ENCODE measurements around the gene LYPLA2. TPM values are rescaled to one million over a fixed set of nuclear protein-coding genes. Genes with fewer than 3 reads are reported as not detected.
A peak's percentile ranks its signal among the peaks of the same experiment; 100 is the strongest.
"Not testable (repeated sequence)": the region's sequence is repeated elsewhere in the genome, so short reads cannot be mapped to it uniquely, and the experiment has no call there.

The LYPLA2 gene
- total and polyA plus RNA-seq, 12 donors: 26.0 to 91.3 (median 51.6) TPM

DNA sequence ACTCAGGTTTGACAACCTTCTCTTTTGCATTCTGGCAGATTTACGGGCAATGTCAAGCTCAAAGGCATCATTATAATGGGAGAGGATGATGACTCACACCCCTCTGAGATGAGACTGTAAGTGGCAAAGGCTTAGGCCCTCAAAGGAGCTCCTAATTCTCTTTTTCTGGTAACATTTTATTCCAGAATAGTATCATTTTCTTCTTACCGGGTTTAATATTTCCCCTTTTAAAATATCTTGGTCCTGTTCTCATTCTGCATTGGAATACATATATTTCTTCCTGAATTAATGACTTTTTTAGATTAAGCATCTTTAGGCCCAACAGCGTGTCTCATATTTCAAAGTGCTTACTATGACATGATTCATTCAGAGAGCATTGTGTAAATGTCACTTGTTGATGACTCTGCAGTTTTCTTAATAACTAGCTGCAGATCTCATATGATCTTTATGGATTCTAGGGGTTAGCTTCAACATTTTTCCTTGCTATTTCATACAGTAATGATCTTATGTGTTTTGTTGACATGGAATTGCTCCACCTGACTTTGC is 11.0 kb upstream of the LYPLA2 start:
- peaks cover 0 to 10% of the 10 kb centered on the region in 2 donors for H3K36me3 ChIP-seq (replicated peaks in 1 of 2)
- no peaks in the 10 kb centered on the region for H3K9me3 ChIP-seq (replicated peaks in 1 of 3)
- DNase-seq: no peak
- 37 to 63% (median 51%) methylated on average over 3 of the region's 3 CpGs for WGBS, 4 donors
- H3K4me1 ChIP-seq (replicated peaks in 1 of 2): peaks cover 6 to 26% of the 10 kb centered on the region in 2 donors
- intact Hi-C loops (cut with DNase I): loop anchor here in 1 of 2 donors (10.0 kb wide), 1 partner anchor 135 kb away; the partner anchor contains the start of gene CNR2
- TF ChIP-seq POLR2A (IDR thresholded peaks at IDR 0.05): no peak
- no peak for TF ChIP-seq CTCF (IDR thresholded peaks at IDR 0.05)
- no peak overlapping the region for H3K4me3 ChIP-seq
- peak overlapping the region in 2 of 5 donors; percentile 87 to 95 for H3K27ac ChIP-seq
- H3K27me3 ChIP-seq: no peaks in the 10 kb centered on the region

DNA sequence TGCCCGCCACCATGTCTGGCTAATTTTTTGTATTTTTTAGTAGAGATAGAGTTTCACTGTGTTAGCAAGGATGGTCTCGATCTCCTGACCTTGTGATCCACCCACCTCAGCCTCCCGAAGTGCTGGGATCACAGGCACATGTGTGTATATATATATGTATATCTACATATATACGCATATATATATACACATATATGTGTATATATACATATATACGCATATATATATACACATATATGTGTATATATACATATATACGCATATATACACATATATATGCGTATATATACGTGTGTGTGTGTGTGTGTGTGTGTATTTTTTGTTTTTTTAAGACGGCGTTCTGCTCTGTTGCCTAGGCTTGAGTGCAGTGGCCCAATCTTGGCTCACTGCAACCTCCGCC is 7.8 kb upstream of the LYPLA2 start:
- DNase-seq; H3K9me3 ChIP-seq (replicated peaks in 1 of 3); H3K27ac ChIP-seq; intact Hi-C loops (cut with DNase I); H3K4me3 ChIP-seq; H3K27me3 ChIP-seq: not testable (repeated sequence)
- WGBS, 4 donors: 87 to 93% (median 91%) methylated on average over 11 of the region's 11 CpGs
- H3K4me1 ChIP-seq (replicated peaks in 1 of 2): peaks cover 0 to 16% of the 10 kb centered on the region in 2 donors
- H3K36me3 ChIP-seq (replicated peaks in 1 of 2): peaks cover 0 to 41% of the 10 kb centered on the region in 2 donors

DNA sequence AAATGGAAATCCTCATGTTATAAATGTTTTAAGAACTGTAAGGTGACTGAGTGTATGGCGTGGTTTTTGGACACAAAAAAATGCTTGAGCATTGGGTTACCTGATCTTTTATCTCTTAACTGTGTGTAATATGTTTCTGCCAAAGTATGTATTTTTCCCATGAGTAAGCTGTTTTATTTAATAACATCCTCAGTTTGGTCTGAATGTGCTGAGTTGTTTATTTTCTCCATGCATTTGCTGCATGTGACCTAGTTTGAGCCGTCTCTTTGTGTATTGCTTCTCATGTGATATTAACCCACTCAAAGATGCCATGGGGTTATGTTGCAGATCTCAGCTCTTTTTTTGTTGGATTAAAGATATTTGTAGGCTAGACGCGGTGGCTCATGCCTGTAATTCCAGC is 6.1 kb upstream of the LYPLA2 start:
- Histone ChIP-seq H3K4me3 (no peak overlapping the region), H3K27ac (no peak overlapping the region), H3K9me3 (replicated peaks in 1 of 3) (no peaks in the 10 kb centered on the region), H3K27me3 (no peaks in the 10 kb centered on the region), H3K36me3 (replicated peaks in 1 of 2) (peaks cover 0 to 48% of the 10 kb centered on the region in 2 donors), H3K4me1 (replicated peaks in 1 of 2) (peaks cover 0 to 6% of the 10 kb centered on the region in 2 donors)
- TF ChIP-seq CTCF (IDR thresholded peaks at IDR 0.05): no peak
- no peak for TF ChIP-seq POLR2A (IDR thresholded peaks at IDR 0.05)
- no peak for DNase-seq
- intact Hi-C loops (cut with DNase I): no loop called here
- 83 to 89% (median 86%) methylated on average over 4 of the region's 4 CpGs for WGBS, 4 donors

- DNase-seq: no peak
- H3K27me3 ChIP-seq: no peaks in the 10 kb centered on the region
- H3K27ac ChIP-seq: no peak overlapping the region
- no peaks in the 10 kb centered on the region for H3K9me3 ChIP-seq (replicated peaks in 1 of 3)
- WGBS, 4 donors: 85 to 95% (median 92%) methylated on average over 3 of the region's 3 CpGs
- no peak for TF ChIP-seq POLR2A (IDR thresholded peaks at IDR 0.05)
- TF ChIP-seq CTCF (IDR thresholded peaks at IDR 0.05): no peak
- H3K4me1 ChIP-seq (replicated peaks in 1 of 2): peaks cover 16 to 21% of the 10 kb centered on the region in 2 donors
- H3K36me3 ChIP-seq (replicated peaks in 1 of 2): peaks cover 0 to 43% of the 10 kb centered on the region in 2 donors
- intact Hi-C loops (cut with DNase I): no loop called here
- H3K4me3 ChIP-seq: no peak overlapping the region
Observed at GRCh38 chr1:23787701-23788100, 3.2 kb upstream of the LYPLA2 start.

DNA sequence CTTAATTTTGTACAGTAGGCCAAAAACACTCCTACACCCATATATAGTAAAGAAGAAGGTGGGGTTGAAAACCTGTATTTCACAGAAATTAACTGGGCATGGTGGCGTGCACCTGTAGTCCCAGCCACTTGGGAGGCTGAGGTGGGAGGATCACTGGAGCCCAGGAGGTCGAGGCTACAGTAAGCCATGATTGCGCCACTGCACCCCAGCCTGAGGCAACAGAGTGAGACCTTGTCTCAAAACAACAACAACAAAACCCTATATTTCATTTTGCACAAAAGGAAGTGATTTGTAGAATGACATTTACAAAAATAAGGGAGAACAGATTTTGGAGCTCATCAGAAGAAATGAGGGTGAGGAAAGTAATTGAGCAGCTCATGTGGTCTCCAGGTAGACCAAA is 2.2 kb upstream of the LYPLA2 start:
- TF ChIP-seq POLR2A (IDR thresholded peaks at IDR 0.05) (no peak), CTCF (IDR thresholded peaks at IDR 0.05) (no peak)
- 94 to 98% (median 96%) methylated on average over 3 of the region's 3 CpGs for WGBS, 4 donors
- DNase-seq: no peak

More for the DNA sequence above, 2.2 kb upstream of the LYPLA2 start:
- Histone ChIP-seq H3K9me3 (replicated peaks in 1 of 3) (no peaks in the 10 kb centered on the region), H3K36me3 (replicated peaks in 1 of 2) (peaks cover 0 to 51% of the 10 kb centered on the region in 2 donors), H3K27me3 (no peaks in the 10 kb centered on the region), H3K4me3 (no peak overlapping the region), H3K27ac (no peak overlapping the region), H3K4me1 (replicated peaks in 1 of 2) (peaks cover 17 to 21% of the 10 kb centered on the region in 2 donors)
- intact Hi-C loops (cut with DNase I): no loop called here
